BLaER1 treated with 17β-estradiol and CSF1 and Interleukin-3, amounts not matched to agents 10 nM and 100 nM (cell line): Measurements from ENCODE around the gene GAREM2.
"Not testable (repeated sequence)": the region's sequence is repeated elsewhere in the genome, so short reads cannot be mapped to it uniquely, and the experiment has no call there.

Source experiments
- H3K27ac ChIP-seq, 11 experiments: shearing (Covaris generic); formaldehyde crosslinking; 2 replicates each; pipeline ENCODE4 v1.8.1; 2022
- H3K27me3 ChIP-seq, 11 experiments: shearing (Covaris generic); formaldehyde crosslinking; 2 replicates each; pipeline ENCODE4 v1.8.1; 2022
- H3K36me3 ChIP-seq, 11 experiments: shearing (Covaris generic); formaldehyde crosslinking; 2 replicates each; pipeline ENCODE4 v1.8.1; 2022
- H3K4me1 ChIP-seq, 10 experiments: shearing (Covaris generic); formaldehyde crosslinking; 2 replicates each; pipeline ENCODE4 v1.8.1; 2022
- H3K4me2 ChIP-seq, 11 experiments: shearing (Covaris generic); formaldehyde crosslinking; 2 replicates each; pipeline ENCODE4 v1.8.1; 2022
- H3K4me3 ChIP-seq, 10 experiments: shearing (Covaris generic); formaldehyde crosslinking; 2 replicates each; pipeline ENCODE4 v1.8.1; 2022
- H3K9ac ChIP-seq, 11 experiments: shearing (Covaris generic); formaldehyde crosslinking; 2 replicates each; pipeline ENCODE4 v1.8.1; 2022
- H3K9me3 ChIP-seq, 11 experiments: shearing (Covaris generic); formaldehyde crosslinking; replicated peaks in 1 of 11; 2 replicates each; pipeline ENCODE4 v1.8.1; 2022
- H4K20me1 ChIP-seq, 11 experiments: shearing (Covaris generic); formaldehyde crosslinking; 2 replicates each; pipeline ENCODE4 v1.8.1; 2022
- Cebpa-rat ChIP-seq, 11 experiments: shearing (Covaris generic); IDR thresholded peaks; 2 replicates each; pipeline ENCODE4 v1.8.1; 2022

GAREM2 gene

GRCh38 chr2:26165403-26165802, 7.5 kb upstream of the GAREM2 start:
- Histone ChIP-seq H3K9me3 (0 out of 22 replicates have a peak, but pooled peaks cover 0 to 3% (median 0%) of the 10 kb centered on the region in 11 experiments), H3K4me1 (no peaks in the 10 kb centered on the region), H3K4me2 (no peak overlapping the region), H3K36me3 (no peaks in the 10 kb centered on the region), H3K9ac (no peak overlapping the region), H3K4me3 (no peak overlapping the region), H4K20me1 (peaks cover 0 to 11% (median 0%) of the 10 kb centered on the region in 11 experiments; a peak in 1 of 22 replicates), H3K27ac (no peak overlapping the region), H3K27me3 (peaks cover 0 to 13% (median 8%) of the 10 kb centered on the region in 11 experiments; a peak in 12 of 22 replicates)
- no peak for TF ChIP-seq Cebpa-rat (IDR thresholded peaks at IDR 0.05)

GRCh38 chr2:26166541-26166940, 6.3 kb upstream of the GAREM2 start:
- H3K4me2 ChIP-seq, H3K9me3 ChIP-seq, H3K9ac ChIP-seq, H3K4me3 ChIP-seq, H3K36me3 ChIP-seq, H3K4me1 ChIP-seq, H3K27ac ChIP-seq: not testable (repeated sequence)
- Histone ChIP-seq H4K20me1 (peaks cover 0 to 11% (median 0%) of the 10 kb centered on the region in 11 experiments; a peak in 2 of 22 replicates), H3K27me3 (peaks cover 3 to 25% (median 19%) of the 10 kb centered on the region in 11 experiments)

GRCh38 chr2:26168785-26169184, 4.1 kb upstream of the GAREM2 start:
- Histone ChIP-seq H3K27ac (no peak overlapping the region), H3K9me3 (peaks cover 0 to 10% (median 0%) of the 10 kb centered on the region in 11 experiments; a peak in 3 of 22 replicates), H3K27me3 (peaks cover 22 to 45% (median 39%) of the 10 kb centered on the region in 11 experiments), H3K4me2 (no peak overlapping the region), H3K9ac (no peak overlapping the region), H3K36me3 (no peaks in the 10 kb centered on the region), H3K4me3 (no peak overlapping the region), H3K4me1 (peaks cover 0 to 4% (median 0%) of the 10 kb centered on the region in 10 experiments; a peak in 3 of 20 replicates), H4K20me1 (peaks cover 0 to 11% (median 0%) of the 10 kb centered on the region in 11 experiments; a peak in 2 of 22 replicates)
- TF ChIP-seq Cebpa-rat (IDR thresholded peaks at IDR 0.05), result no peak

GRCh38 chr2:26169226-26169625, 3.7 kb upstream of the GAREM2 start:
- peaks cover 0 to 4% (median 0%) of the 10 kb centered on the region in 10 experiments; a peak in 3 of 20 replicates for H3K4me1 ChIP-seq
- H3K9ac ChIP-seq, result no peak overlapping the region
- H3K36me3 ChIP-seq, result no peaks in the 10 kb centered on the region
- H3K4me2 ChIP-seq, result no peak overlapping the region
- H3K9me3 ChIP-seq, result peaks cover 0 to 10% (median 0%) of the 10 kb centered on the region in 11 experiments; a peak in 3 of 22 replicates
- no peak overlapping the region for H3K4me3 ChIP-seq
- no peak for TF ChIP-seq Cebpa-rat (IDR thresholded peaks at IDR 0.05)
- no peak overlapping the region for H3K27ac ChIP-seq
- H3K27me3 ChIP-seq, result peaks cover 27 to 49% (median 44%) of the 10 kb centered on the region in 11 experiments
- peaks cover 0 to 15% (median 0%) of the 10 kb centered on the region in 11 experiments; a peak in 4 of 22 replicates for H4K20me1 ChIP-seq

- Histone ChIP-seq H3K4me3 (no peak overlapping the region), H3K4me1 (peaks cover 0 to 4% (median 0%) of the 10 kb centered on the region in 10 experiments; a peak in 3 of 20 replicates), H3K27me3 (peaks cover 33 to 55% (median 50%) of the 10 kb centered on the region in 11 experiments), H3K36me3 (no peaks in the 10 kb centered on the region), H3K9me3 (peaks cover 0 to 10% (median 0%) of the 10 kb centered on the region in 11 experiments; a peak in 3 of 22 replicates), H3K27ac (no peak overlapping the region), H3K4me2 (no peak overlapping the region), H4K20me1 (peaks cover 0 to 21% (median 0%) of the 10 kb centered on the region in 11 experiments; a peak in 4 of 22 replicates), H3K9ac (no peak overlapping the region)
- no peak for TF ChIP-seq Cebpa-rat (IDR thresholded peaks at IDR 0.05)
These were observed 3.0 kb upstream of the GAREM2 start for GRCh38 chr2:26169681-26170414.

GRCh38 chr2:26170795-26171194, 2.1 kb upstream of the GAREM2 start:
- no peak for TF ChIP-seq Cebpa-rat (IDR thresholded peaks at IDR 0.05)
- H3K9me3 ChIP-seq, result peaks cover 0 to 10% (median 0%) of the 10 kb centered on the region in 11 experiments; a peak in 3 of 22 replicates
- H3K9ac ChIP-seq, result no peak overlapping the region
- peaks cover 0 to 28% (median 0%) of the 10 kb centered on the region in 11 experiments; a peak in 8 of 22 replicates for H4K20me1 ChIP-seq
- H3K4me2 ChIP-seq, result no peak overlapping the region
- peaks cover 43 to 65% (median 59%) of the 10 kb centered on the region in 11 experiments for H3K27me3 ChIP-seq
- H3K4me3 ChIP-seq, result no peak overlapping the region
- H3K4me1 ChIP-seq, result peaks cover 0 to 4% (median 0%) of the 10 kb centered on the region in 10 experiments; a peak in 3 of 20 replicates
- no peak overlapping the region for H3K27ac ChIP-seq
- no peaks in the 10 kb centered on the region for H3K36me3 ChIP-seq

- Histone ChIP-seq H3K4me1 (peaks cover 0 to 4% (median 0%) of the 10 kb centered on the region in 10 experiments; a peak in 3 of 20 replicates), H3K27me3 (peaks cover 46 to 80% (median 73%) of the 10 kb centered on the region in 11 experiments), H3K9me3 (peaks cover 0 to 10% (median 0%) of the 10 kb centered on the region in 11 experiments; a peak in 3 of 22 replicates), H3K9ac (no peak overlapping the region), H3K4me2 (peak overlapping the region in 2 of 11 experiments; percentile 28 to 42; a peak in 4 of 22 replicates), H3K27ac (no peak overlapping the region), H3K36me3 (no peaks in the 10 kb centered on the region), H4K20me1 (peaks cover 0 to 34% (median 0%) of the 10 kb centered on the region in 11 experiments; a peak in 8 of 22 replicates), H3K4me3 (peak overlapping the region in 1 of 10 experiments; percentile 46; a peak in 3 of 20 replicates)
- TF ChIP-seq Cebpa-rat (IDR thresholded peaks at IDR 0.05), result no peak
These were observed 558 bp upstream of the GAREM2 start for GRCh38 chr2:26172189-26172870.

GRCh38 chr2:26173776-26174482, 1.0 kb downstream of the GAREM2 start:
- TF ChIP-seq Cebpa-rat (IDR thresholded peaks at IDR 0.05), result no peak
- peaks cover 61 to 96% (median 89%) of the 10 kb centered on the region in 11 experiments for H3K27me3 ChIP-seq
- peak overlapping the region in 2 of 10 experiments; percentile 66 to 69; a peak in 2 of 20 replicates for H3K4me3 ChIP-seq
- peaks cover 0 to 10% (median 0%) of the 10 kb centered on the region in 11 experiments; a peak in 3 of 22 replicates for H3K9me3 ChIP-seq
- H3K4me2 ChIP-seq, result peak overlapping the region in 6 of 11 experiments; percentile 92 to 97 (median 95); a peak in 3 of 22 replicates
- H3K9ac ChIP-seq, result no peak overlapping the region
- H4K20me1 ChIP-seq, result peaks cover 0 to 34% (median 0%) of the 10 kb centered on the region in 11 experiments; a peak in 8 of 22 replicates
- H3K36me3 ChIP-seq, result no peaks in the 10 kb centered on the region
- H3K27ac ChIP-seq, result no peak overlapping the region
- H3K4me1 ChIP-seq, result peaks cover 0 to 8% (median under 1%) of the 10 kb centered on the region in 10 experiments; a peak in 10 of 20 replicates
